GM19023 (cell line): ENCODE results near the gene PLEKHF1.
A peak's percentile ranks its signal among the peaks of the same experiment; 100 is the strongest.

Experiments
- ATAC-seq: cut with Tn5 transposase; IDR thresholded peaks from one replicate; pipeline ENCODE4 v1.9.1; 2021; ENCODE audit warnings: mild to moderate bottlenecking, moderate library complexity; ENCODE audit not compliant: unreplicated experiment

The PLEKHF1 gene

DNA sequence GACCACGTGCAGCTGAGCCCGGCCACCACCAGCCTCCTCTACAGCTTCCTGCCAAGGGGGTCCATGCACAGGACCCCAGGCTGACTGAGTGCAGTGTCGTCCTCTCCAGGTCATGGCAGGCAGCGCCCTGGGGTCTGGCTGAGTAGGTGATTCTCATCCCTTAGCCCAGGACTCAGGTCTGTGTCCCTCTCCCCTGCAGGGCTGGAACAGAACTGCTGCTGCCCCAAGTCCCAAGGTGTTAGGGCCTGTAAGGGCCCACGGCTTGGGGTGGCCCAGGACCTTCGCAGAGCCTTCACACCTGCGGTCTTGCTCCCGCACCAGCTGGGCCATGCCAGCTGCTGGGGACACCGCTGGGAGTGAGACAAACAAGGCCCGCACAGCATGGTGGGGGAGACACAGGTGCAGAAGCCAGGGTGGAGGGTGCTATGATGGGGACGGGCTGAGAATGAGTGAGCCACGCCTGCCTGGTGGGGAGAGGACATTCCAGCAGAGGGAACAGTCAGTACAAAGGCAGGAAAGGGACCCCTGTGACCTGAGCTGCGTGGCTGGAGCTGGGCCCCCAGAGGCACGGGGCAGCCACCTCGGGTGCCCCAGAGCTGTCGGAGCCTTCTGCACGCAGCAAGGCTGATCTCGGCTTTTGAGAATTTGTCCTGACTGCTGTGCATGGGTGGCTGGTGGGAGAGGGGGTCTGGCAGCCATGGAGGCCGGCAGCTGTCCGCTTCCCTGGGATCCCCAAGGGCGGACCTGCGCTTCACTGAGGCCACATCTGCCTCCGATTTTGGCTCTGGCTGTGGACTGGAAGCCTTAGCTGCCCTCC, 11.9 kb downstream of the PLEKHF1 start:
- ATAC-seq, result no peak

- no peak for ATAC-seq
Observed at GRCh38 chr19:29678484-29679106, 13.3 kb downstream of the PLEKHF1 start.

DNA sequence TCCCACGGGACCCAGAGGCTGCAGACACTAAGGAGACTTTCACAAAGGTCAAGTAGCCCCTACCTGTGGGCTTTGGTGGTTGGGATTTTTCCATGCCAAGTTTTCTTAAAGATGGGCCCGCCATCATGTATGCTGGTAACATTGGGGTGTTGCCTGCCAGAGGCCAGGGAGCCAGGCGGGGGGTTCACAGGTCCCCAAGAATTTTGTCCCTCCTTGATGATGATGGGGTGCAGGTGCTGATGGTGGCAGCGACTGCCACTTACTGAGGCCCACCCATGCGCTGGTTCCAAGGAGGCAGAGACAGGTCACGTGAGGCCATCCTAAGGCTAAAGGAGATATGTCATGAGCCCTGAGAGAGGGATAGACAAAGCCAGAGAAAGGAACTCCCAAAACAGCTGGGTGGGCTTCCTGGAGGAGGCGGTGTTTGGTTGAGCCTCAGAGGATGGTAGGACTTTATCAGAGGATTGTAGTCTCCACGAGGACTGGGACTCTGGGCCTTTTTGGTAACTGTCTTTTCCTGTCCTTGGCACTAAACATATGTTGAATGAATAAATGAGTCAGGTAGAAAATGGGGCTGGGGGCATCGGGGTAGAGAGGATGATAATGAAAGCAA, 14.4 kb downstream of the PLEKHF1 start:
- no peak for ATAC-seq

DNA sequence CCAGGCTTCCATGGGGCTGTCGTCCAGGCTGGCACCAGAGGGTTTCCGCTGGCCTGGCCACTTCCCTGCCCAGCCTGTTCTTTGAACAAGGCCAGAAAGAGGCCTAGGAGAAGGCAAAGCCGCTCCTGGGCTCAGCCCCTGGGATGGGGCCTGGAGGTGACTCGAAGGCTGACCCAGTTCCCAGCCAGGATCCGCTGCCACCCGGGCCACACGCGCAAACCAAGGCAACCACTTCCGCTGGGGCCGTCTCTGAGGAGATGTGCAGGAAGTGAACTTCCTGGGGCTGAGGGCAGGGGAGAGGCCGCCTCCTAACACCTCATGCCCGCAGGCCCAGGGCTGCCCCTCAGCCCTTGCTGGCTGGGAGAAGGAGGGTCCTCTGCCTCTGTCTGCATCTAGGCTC, 15.2 kb downstream of the PLEKHF1 start:
- peak; percentile 68 for ATAC-seq

GRCh38 chr19:29680937-29681336, 15.7 kb downstream of the PLEKHF1 start:
- ATAC-seq, result no peak

DNA sequence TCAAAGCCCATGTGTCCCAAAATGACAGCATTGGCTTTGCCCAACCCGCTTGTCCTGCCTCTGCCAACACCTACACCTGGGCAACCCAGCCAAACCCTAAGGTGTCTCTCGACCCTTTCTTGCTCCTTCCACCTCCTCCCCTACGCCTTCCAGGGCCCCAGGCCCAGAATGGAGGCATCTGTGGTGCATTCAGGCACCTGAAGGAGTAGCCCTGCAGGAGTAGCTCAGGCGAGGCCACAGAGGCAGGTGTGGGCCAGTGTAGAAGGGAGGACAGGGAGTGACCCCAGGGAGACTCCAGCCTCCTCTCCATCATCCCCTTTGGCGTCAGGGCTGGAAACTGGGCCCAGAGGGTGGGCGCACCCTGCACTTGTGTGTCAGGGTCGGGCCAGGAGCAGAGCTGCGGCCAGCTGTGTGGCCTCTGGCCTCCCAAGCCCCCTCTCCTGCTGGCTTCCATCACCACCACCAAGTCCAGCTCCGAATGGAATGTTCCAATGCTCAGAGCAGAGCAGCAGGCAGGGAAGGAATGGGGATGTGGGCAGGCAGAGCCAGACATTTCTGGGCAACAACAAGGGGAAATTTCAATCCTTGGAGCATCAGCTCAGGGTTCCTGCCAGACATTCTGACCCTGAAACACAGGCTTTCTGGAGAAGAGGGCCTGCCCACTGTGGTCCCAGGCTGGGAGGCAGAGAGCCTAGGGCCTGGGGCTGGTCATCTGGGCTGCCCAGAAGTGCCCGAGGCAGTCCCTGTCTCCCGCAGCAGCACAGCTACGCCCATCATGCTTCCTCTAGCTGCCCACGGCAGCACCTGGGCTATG, 16.4 kb downstream of the PLEKHF1 start:
- no peak for ATAC-seq

DNA sequence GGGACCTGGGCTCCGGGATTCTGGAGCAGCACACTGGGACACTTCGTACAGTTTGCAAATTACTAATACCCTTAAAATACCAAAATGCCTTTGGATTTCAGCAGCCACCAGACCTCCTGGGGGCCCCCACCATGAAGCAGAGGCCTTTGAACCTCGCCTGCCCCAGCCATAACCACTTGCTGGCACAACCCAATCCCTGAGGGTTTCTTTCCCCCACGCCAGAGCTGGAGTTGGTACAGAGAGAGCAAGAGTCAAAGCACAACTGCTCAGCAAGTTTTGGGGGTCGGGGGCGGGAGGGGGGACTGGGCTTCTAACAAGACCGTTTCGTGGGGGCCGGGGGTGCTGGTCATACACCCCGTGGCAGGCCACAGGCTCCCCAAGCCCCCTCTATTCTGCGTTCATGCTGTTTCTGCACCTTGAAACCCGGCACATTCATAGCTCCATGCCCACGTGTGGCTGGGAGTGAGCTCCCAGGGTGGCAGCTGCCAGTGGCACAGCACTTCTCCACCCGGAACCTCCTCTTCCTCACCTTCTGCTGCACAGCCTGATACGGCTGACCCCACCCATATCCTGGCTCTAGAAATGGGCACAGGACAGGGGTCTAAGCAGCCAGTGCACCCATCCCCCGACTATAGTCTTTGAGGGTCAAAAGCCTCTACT, 17.1 kb downstream of the PLEKHF1 start:
- no peak for ATAC-seq

DNA sequence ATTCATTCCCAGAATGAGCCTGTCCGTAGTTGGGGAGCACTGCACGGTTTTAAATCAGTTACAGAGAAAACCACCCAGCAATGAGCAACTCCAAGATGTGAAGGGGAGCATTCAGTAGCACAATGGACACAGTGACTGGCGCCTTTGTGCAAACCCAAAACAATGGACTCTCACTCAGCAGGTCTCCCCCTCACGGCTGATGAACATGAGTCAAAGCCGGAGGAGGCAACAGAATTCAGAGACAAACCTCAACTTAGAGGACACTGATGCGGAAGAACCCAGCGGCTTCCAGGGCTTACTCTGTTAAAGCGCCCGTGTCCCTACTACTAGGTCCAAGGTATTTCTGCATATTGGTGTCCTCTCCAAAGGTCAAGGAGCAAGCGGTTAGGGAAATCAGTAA, 17.7 kb downstream of the PLEKHF1 start:
- ATAC-seq, result no peak

DNA sequence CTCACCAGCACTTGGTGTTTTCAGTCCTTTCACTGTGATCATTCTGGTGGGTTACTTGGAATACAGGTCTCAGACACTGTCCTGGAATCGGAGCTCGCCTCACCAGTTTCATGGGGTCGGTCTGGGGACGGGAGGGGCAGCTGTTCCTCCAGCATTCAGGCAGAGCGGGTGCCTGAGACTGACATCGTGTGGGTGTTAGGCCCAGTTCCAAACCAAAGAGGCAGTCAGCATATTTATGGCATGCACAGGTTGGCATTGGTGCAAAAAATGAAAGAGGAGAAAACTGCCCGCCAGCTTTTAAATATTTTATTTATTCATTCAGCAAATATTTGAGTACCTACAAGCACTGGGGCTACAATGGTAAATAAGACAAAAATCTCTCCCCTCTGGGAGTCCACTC, 20.1 kb downstream of the PLEKHF1 start:
- ATAC-seq, result no peak

DNA sequence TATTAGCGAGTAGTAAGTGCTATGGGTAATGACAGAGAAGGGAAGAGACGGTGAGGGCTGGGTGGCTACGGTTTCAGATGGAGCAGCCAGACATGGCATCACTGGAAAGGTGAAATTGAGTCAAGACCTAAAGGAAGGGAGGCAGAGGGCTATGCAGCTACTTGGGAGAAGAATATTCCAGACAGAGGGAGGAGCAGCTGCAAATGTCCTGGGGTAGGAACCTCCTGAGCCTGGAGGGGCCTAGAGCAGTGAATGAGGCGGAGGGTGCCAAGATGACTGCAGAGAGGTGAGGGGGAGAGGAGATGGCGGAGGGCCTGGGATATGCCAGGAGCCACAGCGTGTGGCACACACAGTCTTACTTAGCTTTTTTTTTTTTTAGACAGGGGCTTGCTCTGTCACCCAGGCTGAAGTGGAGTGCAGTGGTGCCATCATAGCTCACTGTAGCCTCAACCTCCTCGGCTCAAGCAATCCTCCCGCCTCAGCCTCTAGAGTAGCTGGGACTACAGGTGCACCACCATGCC, 21.1 kb downstream of the PLEKHF1 start:
- no peak for ATAC-seq

GRCh38 chr19:29687244-29687896, 22.1 kb downstream of the PLEKHF1 start:
- no peak for ATAC-seq

DNA sequence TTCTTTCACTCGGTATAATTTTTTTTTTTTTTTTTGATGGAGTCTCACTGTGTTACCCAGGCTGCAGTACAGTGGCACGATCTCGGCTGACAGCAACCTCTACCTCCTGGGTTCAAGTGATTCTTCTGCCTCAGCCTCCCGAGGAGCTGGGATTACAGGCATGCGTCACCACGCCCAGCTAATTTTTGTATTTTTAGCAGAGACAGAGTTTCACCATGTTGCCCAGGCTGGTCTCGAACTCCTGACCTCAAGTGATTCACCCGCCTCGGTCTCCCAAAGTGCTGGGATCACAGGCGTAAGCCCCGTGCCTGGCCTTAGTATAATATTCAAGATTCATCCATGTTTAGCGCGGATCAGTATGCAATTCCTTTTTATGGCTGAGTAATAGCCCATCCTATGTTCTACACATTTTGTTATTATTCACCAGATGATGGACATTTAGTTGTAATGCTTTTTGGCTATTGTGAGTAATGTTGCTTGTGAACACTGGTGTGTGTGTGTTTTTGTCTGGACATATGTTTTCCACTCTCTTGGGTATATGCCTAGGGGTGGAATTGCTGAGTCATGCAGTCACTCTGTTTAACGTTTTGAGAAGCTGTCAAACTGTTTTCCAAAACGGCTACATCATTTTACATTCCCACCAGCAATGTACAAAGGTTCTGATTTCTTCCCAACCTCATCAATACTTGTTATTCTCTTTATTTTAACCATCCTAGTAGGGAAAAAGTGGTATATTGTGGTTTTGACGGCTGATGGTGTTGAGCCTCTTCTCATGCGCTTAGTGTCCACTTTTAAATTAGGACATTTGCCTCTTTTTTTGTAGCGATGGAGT, 22.9 kb downstream of the PLEKHF1 start:
- ATAC-seq, result no peak

- no peak for ATAC-seq
Observed at GRCh38 chr19:29690842-29691241, 25.6 kb downstream of the PLEKHF1 start.

- ATAC-seq, result no peak
Observed at GRCh38 chr19:29694161-29694560, 28.9 kb downstream of the PLEKHF1 start.

GRCh38 chr19:29694669-29695627, 29.7 kb downstream of the PLEKHF1 start:
- ATAC-seq, result peak; percentile 94

GRCh38 chr19:29695765-29696564, 30.7 kb downstream of the PLEKHF1 start:
- no peak for ATAC-seq

GRCh38 chr19:29696565-29696846, 31.2 kb downstream of the PLEKHF1 start:
- ATAC-seq, result no peak
